ENCODE results near the gene GLRA3.

Gene GLRA3

DNA sequence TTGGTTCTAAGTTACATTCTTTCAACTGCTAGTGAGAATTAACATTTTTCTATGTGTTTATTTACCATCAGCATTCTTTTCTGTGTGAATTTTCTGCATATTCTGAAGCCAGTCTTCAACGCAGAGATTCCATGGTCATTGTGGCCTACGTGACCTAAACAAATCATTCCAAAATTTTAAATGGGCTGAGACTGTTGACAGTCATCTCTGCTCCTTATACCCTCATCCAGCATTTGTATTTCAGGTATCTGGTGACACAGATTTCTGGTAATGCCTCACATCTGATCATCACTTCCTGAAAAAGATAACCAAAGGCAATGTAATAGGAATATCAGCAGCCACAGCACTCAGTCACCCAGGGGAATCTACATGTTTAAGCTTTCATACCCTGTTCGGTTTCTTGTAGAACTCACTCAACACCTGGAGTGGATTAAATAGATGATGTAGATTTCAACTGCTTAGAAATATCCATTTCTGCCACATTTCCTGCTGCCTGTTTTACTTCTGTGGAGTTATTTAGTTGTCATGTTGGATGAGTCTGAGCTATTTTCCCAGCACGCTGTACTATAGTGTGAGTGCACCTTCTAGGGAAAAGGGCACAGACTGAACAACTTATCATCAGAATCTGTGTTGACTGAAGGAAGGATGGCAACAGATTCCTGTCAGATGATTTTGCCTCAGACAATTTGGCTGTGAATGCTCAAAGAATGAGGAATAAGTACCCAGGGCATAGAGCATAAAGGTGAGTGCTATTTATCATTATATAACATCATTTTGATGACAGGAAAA lies 233.7 kb downstream of the GLRA3 start:
- no peak for DNase-seq (ENCODE audit: low spot score)

DNA sequence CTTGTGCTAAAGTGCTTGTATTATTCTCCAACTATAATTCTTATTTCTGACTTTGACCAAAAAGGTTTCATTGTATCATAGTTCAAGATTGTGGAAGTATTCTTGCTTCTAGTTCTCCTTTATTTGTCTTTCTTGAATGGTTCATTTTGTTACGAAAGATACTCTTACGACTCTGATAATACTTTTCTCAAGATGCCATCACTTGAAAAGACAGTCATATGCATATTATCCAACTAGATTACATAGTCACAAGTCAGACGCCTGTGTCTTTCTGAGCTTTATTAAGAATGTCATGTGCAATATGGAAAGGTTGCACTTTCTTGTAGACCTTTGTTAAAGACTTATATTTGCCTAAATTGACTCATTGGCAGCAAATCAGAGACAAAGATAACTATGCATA lies 235.3 kb downstream of the GLRA3 start:
- DNase-seq (ENCODE audit: low spot score) = no peak

DNA sequence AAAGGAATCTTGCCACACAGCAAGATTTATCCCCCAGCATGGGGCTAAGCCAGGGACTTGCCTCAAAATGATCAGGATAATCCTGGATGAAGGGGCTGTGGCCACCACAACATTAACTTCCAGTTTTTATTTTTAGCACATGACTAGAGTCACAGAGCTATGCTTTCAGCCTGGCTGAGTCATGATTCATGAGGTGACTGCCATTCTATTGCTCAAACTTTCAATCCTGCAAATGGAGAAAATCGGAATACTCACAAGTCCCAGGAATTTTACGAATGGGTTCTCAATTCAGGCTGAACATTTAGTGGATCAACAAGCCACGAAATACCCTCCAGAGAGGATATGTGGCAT lies 236.1 kb downstream of the GLRA3 start:
- peak; percentile 82 for DNase-seq (ENCODE audit: low spot score)

DNA sequence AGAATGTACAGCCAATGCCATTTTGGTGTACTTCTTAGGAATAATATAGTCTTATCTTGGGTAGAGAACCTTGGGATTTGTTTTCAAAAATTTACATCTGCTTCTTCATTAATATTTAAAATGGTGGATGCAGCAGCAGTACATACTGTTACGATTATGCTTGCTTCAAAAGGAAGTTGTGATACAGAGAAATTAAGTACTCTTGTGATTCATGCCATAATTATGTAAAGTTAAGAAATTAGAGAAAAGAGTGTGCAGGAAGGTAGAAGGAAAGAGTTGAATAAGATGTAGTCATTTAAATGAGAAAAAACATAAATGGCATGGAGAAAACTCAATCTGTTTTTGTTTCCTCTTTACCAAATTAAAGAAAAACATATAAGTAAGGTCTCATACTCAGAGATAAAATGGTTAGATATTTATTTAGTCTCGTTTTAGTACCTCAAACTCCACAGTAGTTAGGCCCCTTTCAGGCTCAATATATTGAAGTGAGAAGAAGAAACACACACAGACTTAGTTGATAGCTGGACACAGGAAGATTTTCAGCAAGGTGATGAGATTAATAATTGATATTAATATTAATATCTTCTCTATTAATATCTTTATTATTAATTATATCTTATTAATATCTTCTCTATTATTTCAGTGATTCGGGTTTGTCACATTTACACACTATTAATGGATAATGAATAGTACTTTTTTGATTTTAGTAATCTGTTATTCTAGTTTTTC lies 236.6 kb downstream of the GLRA3 start:
- DNase-seq (ENCODE audit: low spot score) = no peak

DNA sequence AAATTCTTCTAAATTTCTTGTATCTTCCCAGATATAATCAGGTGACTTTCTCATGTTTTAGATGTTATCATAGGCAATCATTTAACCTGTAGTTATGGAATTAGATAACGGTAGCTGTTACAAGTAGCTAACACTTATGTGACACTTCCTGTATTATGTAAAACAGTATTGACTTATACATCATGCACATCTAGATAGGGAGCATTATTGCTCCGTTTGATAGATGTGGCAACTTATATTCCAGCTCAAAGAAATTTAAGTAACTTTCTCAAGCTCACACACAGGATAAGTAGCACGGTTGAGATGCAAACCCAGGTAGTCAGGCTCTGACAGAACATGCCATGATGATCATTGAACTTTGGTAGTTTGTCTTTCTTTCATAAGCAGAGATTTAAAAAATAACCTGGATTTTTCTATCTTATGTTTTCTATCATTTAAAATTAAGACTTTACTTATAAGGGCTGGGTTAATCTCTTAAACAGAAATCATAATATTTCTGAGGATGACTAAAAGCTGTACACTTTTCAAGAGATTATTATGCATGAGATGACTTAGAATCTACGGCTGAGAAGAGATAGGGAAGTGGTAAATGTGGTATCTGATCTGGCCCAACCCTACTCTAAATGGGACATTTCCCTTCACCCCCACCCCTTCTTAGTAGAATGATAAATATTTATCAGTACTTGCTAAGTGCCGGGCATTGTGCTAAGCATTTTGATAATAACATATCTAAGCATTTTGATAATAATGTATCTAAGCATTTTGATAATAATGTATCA lies 237.6 kb downstream of the GLRA3 start:
- DNase-seq (ENCODE audit: low spot score) = no peak

DNA sequence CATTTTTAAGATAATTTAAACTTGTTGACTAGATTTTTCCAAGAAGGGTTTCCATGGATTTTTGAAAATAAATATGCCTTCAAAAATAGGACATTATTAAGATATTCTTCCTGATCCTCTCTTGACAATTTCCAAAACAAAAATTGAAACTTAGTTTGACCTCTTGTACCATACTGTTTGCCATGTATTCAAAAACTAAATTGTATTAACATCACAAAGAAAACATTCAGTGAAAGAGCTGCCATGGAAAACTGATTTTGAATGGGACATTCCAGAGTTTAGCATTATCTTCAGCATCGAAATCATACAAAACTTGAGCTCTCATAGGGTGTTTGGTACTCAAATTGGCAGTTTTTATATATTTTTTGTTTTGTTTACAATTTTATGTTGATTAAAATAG lies 238.7 kb downstream of the GLRA3 start:
- DNase-seq (ENCODE audit: low spot score) = no peak

All from AG20443 (cell line).